ENCODE results near the gene MGAM2. TPM values are rescaled to one million over a fixed set of nuclear protein-coding genes. Genes with fewer than 3 reads are reported as not detected.
A peak's percentile ranks its signal among the peaks of the same experiment; 100 is the strongest.

MGAM2 gene
- total RNA-seq, 1 experiment from 2014 or later, result not detected

GRCh38 chr7:142150869-142151268 is 39.4 kb downstream of the MGAM2 start:
- TF ChIP-seq CTCF (conservative IDR thresholded peaks at IDR 0.05; ENCODE audit: low read depth, low read length), result no peak
- no peak for TF ChIP-seq EZH2 (IDR thresholded peaks at IDR 0.05; ENCODE audit: borderline replicate concordance, low read depth, low read length, poor library complexity, severe bottlenecking)
- no TSS peak for BruUV-seq (replicated peaks)
- no peaks in the 10 kb centered on the region for H3K4me1 ChIP-seq (ENCODE audit: insufficient read depth, low read length, poor library complexity, severe bottlenecking)
- H3K27ac ChIP-seq (ENCODE audit: low read depth, low read length, poor library complexity, severe bottlenecking), result no peak overlapping the region
- ChIA-PET POLR2A (ENCODE audit: low non-redundant PET) (no interaction called here), CTCF (no interaction called here)
- no peaks in the 10 kb centered on the region for H3K9me3 ChIP-seq (ENCODE audit: low read depth, low read length, poor library complexity, severe bottlenecking)
- H3K36me3 ChIP-seq (ENCODE audit: insufficient read depth, low read length, poor library complexity, severe bottlenecking), result no peaks in the 10 kb centered on the region
- DNase-seq (ENCODE audit: low spot score), result no peak
- intact Hi-C loops (cut with micrococcal nuclease; ENCODE audit: unreplicated experiment), result no loop called here
- H3K4me3 ChIP-seq (ENCODE audit: low read depth, low read length, poor library complexity, severe bottlenecking), result no peak overlapping the region
- H3K27me3 ChIP-seq (replicated peaks; ENCODE audit: insufficient read depth, low read depth, low read length, poor library complexity), result no peaks in the 10 kb centered on the region

DNA sequence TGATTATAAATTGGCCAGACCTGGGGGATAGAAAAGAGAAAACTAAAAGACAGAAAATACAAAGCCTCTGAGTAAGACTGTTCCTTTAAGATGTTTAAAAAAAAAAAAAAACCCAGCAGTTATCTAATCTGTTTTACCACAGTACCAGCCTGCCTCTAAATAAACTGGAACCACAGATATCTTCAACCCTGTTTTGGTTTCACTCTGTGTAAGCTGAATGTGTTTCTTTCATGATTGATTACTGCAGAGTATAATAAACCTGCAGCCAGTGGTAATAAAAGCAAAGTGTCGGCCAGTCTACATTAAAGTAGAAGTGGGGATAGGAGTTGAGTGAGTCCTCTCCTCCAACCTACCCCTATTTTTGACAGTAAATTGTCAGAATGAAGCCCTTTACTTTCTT is 40.6 kb downstream of the MGAM2 start:
- Histone ChIP-seq H3K36me3 (ENCODE audit: insufficient read depth, low read length, poor library complexity, severe bottlenecking) (no peaks in the 10 kb centered on the region), H3K4me3 (ENCODE audit: low read depth, low read length, poor library complexity, severe bottlenecking) (no peak overlapping the region), H3K4me1 (ENCODE audit: insufficient read depth, low read length, poor library complexity, severe bottlenecking) (no peaks in the 10 kb centered on the region), H3K9me3 (ENCODE audit: low read depth, low read length, poor library complexity, severe bottlenecking) (no peaks in the 10 kb centered on the region), H3K27me3 (replicated peaks; ENCODE audit: insufficient read depth, low read depth, low read length, poor library complexity) (no peaks in the 10 kb centered on the region), H3K27ac (ENCODE audit: low read depth, low read length, poor library complexity, severe bottlenecking) (no peak overlapping the region)
- BruUV-seq (replicated peaks), result no TSS peak
- no peak for DNase-seq (ENCODE audit: low spot score)
- intact Hi-C loops (cut with micrococcal nuclease; ENCODE audit: unreplicated experiment), result no loop called here
- ChIA-PET POLR2A (ENCODE audit: low non-redundant PET) (no interaction called here), CTCF (no interaction called here)
- TF ChIP-seq CTCF (conservative IDR thresholded peaks at IDR 0.05; ENCODE audit: low read depth, low read length) (no peak), EZH2 (IDR thresholded peaks at IDR 0.05; ENCODE audit: borderline replicate concordance, low read depth, low read length, poor library complexity, severe bottlenecking) (no peak)

DNA sequence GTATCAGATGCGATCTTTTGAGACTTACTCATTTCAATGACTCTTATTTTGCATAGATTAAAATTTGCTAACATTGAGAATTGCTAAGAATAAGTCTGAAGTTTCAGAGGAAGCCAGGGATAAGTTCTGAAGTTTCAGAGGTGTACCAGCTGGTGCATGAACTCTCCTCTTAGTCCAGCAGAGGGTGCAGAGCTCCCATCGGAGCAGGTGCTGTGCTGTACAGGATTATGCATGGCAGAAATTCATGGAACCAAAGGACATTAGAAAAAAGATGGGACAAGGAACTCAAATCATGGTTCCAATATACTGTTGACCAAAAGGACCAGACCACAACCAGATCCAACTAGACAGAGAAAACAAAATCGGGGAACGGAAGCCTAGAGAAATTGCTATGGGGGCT is 41.9 kb downstream of the MGAM2 start:
- BruUV-seq (replicated peaks), result no TSS peak
- Histone ChIP-seq H3K4me3 (ENCODE audit: low read depth, low read length, poor library complexity, severe bottlenecking) (no peak overlapping the region), H3K9me3 (ENCODE audit: low read depth, low read length, poor library complexity, severe bottlenecking) (no peaks in the 10 kb centered on the region), H3K27me3 (replicated peaks; ENCODE audit: insufficient read depth, low read depth, low read length, poor library complexity) (no peaks in the 10 kb centered on the region), H3K27ac (ENCODE audit: low read depth, low read length, poor library complexity, severe bottlenecking) (no peak overlapping the region), H3K36me3 (ENCODE audit: insufficient read depth, low read length, poor library complexity, severe bottlenecking) (no peaks in the 10 kb centered on the region), H3K4me1 (ENCODE audit: insufficient read depth, low read length, poor library complexity, severe bottlenecking) (no peaks in the 10 kb centered on the region)
- no peak for DNase-seq (ENCODE audit: low spot score)
- intact Hi-C loops (cut with micrococcal nuclease; ENCODE audit: unreplicated experiment), result no loop called here
- TF ChIP-seq CTCF (conservative IDR thresholded peaks at IDR 0.05; ENCODE audit: low read depth, low read length) (0 out of 2 replicates have a peak, but pooled peaks have one; percentile 36), EZH2 (IDR thresholded peaks at IDR 0.05; ENCODE audit: borderline replicate concordance, low read depth, low read length, poor library complexity, severe bottlenecking) (no peak)
- ChIA-PET CTCF (no interaction called here), POLR2A (ENCODE audit: low non-redundant PET) (no interaction called here)
